Right renal cortex interstitium (tissue), 3 donors: ENCODE data around the gene MKS1. TPM values are rescaled to one million over a fixed set of nuclear protein-coding genes. Genes with fewer than 3 reads are reported as not detected.

ENCODE experiments used
- DNase-seq, 3 donors: peaks; one replicate each; pipeline ENCODE4 v3.0.0-alpha.2; 2013; ENCODE audit warnings: low read depth in 3 of 3, low spot score in 2 of 3
- polyA plus RNA-seq, 3 donors: library from polyadenylated mRNA; unstranded; fragments of 120-200 nt; gene quantifications; one replicate each; pipeline ENCODE4 v1.2.1, GENCODE V29; 2013; ENCODE audit not compliant: insufficient read length in 3 of 3

MKS1 gene
- polyA plus RNA-seq, 3 donors: 35.4 to 46.0 (median 39.5) TPM

DNA sequence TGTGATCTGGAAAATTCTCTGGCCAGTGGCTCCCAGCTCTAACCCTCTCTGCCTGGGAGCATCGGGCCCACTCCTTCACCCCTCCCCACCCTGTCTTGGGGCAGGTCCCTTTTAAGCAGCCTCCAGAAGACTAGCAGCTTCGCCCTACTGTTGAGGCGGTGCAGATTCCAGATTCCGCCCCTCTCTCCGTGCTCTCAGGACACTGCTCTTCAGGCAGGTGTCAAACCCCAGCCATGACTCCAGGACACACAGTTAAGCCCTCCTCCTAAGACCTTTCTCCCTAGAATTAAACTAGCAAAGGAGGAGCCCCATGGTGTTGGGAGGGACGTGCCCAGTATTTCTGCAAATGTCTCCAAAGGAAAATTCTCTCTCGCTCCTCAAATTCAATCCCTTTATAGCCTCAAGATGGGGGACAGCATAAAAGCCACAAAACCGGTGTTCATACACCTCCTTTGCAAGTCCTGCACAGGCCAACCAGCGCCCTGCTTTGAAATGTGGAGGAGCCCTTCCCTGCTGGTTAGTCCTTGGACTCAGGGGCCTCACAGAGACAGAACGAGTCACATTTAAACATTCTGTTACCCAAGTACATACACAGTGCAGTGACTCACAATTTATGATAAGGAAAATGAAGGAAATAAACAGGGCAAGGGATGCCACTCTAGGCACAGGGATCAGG, 26.5 kb upstream of the MKS1 start:
- DNase-seq: no peak

- no peak for DNase-seq
Measured at GRCh38 chr17:58244963-58245362, 25.9 kb upstream of the MKS1 start.

DNA sequence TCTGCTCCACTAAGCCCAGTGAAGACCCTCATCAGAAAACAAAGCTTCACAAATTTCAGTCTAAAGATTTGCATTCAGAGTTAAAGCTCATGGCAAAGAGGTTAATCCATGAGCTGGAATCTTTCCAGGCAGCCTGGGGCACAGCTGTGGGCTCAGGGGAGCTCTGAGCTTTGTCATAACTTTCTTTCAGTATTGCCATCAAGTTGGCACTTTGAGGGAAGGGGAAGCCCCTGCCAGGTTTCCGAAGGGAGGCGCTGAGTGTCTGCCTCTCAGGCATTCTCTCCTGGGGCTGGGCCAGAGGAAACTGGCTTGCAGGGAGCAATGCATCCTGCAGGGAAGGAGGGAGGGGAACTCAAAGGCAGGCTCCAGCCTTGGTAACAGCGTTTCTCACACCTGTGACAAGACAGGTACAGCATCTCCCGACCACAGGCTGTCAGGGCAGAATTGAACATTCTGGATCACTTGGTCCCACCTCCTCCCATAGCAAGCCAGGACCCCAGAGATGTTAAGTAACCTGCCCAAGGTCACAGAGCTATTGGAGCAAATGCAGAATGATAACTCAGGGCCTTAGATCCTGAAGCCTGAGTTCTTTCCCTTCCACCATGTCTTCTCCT, 23.2 kb upstream of the MKS1 start:
- DNase-seq: no peak

DNA sequence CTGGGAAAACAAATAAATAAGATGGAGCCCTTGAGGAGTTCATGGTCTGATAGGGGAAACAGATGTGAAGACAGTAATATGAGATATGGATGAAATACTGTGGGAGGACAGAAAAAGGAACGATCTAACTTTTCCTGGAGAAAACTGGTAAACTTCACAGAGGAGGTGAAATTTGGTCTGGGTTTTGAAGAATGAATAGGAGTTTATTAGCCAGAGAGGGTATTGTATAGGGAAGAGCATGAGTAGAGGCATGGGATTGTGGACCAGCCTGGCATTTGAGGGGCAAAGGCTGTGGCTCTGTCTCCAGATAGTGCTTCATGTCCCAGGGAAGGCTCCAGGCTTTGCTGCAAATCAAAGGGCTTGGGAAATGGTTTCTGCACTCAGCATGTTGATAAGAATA, 20.9 kb upstream of the MKS1 start:
- DNase-seq: no peak

GRCh38 chr17:58238147-58238634, 19.1 kb upstream of the MKS1 start, which contains the start of gene LPO:
Gene LPO, plus strand, starts transcription at chr17:58238584. Its CDS starts 4,396 bp downstream, at chr17:58242980.
- no peak for DNase-seq

DNA sequence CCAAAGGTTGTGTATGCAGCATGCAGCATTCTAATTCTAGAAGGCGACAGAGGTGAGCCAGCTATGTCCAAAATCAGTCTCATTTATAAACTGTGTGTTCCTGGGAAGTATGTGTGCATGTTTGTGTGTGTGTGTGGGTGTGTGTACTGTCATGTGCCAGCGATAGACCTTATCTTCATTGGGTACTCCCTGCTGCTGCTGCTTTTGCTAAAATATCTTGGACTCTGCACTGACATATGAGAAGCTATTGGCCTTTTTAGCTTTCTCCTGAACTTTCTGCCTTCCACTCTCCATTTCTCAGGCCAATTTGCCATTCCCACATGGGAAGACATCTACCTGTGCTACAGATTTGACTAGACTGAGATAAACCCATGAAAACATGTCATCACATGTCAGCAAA, 17.3 kb upstream of the MKS1 start:
- DNase-seq: no peak

DNA sequence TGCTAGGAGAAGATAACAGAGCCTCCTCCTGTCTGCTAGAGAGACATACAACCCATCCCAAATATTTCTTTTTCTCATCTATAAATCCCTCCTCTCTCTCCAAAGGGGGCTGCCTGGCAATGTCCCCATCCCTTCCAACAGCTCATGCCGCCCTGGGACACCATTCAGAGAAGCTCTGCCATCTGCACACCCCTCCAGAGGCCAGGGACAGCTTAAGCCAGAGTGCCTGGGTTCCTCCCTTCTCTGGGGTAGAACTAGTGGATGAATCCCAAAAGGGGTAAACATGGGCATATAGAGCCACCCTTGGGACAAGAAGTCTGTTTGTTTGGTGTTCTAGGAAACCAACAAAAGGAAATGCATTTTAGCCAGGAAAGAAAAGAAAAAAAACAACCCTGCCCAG, 16.8 kb upstream of the MKS1 start:
- no peak for DNase-seq

DNA sequence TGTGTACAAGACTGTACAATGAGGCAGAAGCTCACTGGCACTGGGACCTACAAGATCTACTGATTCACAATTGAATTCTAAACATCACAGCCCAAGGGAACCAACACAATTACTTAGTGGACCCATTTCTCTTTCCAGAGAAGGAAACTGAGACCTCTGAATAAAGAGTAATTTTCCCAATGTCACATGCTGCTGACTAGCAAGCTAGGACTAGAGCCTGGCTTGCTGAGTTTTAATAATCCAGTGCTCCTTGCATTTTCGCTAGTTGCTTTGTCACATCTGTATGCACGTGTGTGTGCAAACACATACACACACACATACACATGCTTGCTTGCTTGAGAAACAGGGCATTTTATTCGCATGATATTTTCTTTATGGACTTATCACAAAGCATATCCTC, 15.5 kb upstream of the MKS1 start:
- DNase-seq: no peak

GRCh38 chr17:58233543-58233942, 14.5 kb upstream of the MKS1 start:
- no peak for DNase-seq

DNA sequence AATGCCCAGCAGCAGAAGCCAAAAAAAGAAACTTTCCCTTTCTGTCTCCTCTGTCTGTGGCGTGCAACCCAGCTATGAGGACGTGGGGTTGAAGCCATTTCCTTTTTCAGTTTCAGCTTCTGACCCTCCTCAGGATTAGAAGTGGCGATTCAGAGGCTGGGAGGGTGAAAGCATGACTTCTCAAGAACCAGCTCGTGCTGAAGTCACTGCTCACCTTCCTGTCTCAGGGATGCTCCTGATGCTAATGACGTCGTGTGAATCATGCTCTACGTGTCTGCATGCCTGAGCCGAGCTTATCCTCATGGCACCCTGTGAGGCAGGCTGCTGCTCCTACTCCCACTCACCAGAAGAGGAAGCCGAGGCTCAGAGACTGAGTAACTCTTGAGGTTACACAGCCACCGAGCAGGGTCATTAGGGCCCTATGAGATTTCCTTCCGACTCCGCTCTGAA, 13.7 kb upstream of the MKS1 start:
- DNase-seq: no peak

DNA sequence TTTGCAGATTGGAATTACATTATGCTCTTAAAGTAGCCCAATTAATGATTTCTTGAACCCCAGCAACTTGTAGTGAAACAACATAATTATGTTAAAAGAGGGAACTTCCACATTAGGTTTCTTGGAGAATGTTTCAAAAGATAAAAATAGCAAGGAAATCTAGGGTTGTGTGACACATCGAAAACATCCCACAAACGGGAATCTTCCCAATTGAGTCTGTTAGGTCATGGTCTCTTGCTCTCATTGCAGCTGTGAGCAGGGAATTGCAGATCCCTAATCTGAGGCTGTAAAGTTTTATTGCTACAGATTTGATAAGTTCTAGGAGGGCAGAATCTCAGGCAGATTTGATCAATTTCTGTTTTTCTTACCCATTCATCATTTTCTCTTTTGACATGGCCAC, 12.6 kb upstream of the MKS1 start:
- DNase-seq: no peak

DNA sequence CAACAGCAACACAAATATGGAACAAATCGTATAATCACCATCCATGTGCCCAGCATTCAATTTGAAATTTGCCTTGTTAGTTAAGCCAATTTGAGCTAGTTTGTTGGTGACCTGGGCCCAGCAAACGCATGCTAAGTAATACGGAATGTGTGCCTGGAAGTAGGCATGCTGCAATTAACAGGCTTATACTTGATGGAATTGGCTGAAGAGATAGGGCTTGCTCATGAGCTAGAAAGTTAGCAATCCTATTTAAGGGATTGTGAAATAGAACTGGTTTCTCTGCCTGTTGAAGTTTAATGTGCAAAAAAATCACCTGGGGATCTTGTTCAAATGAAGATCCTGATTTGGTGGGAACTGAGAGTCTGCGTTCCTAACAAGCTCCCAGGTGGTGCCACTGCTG, 10.8 kb upstream of the MKS1 start:
- no peak for DNase-seq

DNA sequence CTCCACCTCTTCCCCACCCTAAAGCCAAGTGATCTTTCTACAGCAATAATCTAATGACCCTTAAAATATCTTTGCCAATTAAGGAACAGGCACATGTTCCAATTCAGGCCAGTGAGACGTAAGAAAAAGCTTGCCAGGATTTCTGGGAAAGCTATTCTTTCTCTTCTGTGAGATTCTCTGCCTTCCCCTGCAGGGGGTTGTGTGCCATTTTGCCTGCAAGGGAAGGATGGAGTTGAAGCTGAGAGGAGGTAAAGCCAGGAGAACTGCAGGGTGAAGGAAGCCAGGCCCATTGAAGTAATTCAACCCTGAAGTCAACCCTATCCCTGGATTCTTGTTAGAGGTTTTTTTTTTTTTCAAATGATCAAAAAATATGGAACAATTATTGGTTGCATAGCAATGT, 10.3 kb upstream of the MKS1 start:
- no peak for DNase-seq

DNA sequence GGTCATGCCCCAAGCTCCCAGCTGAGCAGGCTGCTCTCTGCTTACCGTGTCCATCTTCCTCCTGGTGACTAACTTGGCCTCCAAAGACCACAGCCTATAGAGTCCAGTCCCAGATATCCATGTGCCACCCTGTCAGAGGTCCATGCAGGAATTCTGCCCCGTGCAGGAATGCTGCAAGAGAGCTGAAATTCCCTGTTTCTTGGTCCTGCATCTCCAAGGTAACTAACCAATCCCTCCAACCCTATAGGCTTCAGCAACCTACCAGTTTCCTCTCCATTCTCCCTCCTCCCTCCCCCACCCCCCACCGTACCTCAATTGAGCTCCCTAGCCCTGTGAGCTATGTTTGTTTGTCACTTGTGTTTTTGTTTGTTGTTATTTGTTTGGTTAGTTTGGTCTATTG, 9.6 kb upstream of the MKS1 start:
- no peak for DNase-seq

DNA sequence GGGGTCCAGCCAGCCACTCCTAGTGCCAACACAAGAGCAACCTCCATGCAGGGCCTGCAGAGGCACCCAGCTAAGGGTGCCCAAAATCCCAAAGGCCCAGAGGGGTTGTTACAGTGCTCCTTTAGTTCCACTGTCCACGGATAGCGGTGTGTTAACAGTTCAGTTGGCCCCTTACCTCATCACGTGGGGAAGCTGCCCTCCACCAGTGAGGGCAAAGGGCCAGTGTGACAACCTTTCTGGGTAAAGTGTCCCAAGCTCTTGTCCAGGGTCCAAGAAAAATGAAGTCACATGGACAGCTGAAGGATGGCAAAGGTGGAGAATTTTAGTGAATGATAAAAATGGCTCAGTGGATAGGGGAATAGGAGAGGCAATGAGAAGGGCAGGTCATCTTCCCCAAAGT, 8.7 kb upstream of the MKS1 start:
- no peak for DNase-seq

GRCh38 chr17:58224315-58224714, 5.3 kb upstream of the MKS1 start:
- no peak for DNase-seq

DNA sequence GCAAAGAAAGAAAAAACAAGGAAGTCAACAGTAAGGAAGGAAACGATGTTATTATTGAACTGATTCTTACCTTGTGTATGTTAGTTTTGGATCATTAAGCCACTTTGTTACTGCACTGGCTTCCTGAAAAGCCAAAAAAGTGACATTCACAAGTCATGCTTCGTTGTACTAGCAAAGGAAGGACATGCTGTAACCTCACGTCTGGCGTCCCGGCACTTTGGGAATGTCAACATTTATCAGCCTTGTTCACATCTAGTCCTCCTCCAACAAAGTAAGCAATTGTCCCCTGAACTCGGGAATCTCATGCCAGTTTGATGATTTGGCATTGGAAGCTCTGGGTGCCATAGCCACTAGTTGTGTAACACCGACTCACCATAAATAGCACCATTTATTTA, 731 bp upstream of the MKS1 start:
- no peak for DNase-seq

DNA sequence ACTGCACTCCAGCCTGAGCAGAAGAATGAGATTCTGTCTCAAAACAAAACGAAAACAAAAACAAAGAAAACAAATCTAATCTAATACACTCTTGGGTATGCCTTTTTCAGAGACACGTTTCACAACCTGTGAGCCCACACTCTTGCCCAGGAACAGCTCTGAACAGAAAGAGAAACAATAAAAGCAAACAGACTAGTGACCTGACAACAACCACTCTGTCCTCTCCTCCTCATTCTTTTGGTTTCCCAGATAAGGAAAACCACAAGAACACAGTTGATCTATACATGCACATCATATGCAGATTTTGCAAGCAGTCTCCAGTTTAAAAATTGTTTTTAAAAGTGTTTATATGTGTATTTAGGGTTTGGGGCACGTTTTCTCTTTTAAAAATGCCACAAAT, 1.3 kb downstream of the MKS1 start:
- DNase-seq: no peak

- DNase-seq: no peak
Measured at GRCh38 chr17:58215685-58216084, 3.4 kb downstream of the MKS1 start.

- no peak for DNase-seq
Measured at GRCh38 chr17:58210922-58211321, 8.1 kb downstream of the MKS1 start.

- no peak for DNase-seq
Measured at GRCh38 chr17:58208344-58208743, 10.7 kb downstream of the MKS1 start.

DNA sequence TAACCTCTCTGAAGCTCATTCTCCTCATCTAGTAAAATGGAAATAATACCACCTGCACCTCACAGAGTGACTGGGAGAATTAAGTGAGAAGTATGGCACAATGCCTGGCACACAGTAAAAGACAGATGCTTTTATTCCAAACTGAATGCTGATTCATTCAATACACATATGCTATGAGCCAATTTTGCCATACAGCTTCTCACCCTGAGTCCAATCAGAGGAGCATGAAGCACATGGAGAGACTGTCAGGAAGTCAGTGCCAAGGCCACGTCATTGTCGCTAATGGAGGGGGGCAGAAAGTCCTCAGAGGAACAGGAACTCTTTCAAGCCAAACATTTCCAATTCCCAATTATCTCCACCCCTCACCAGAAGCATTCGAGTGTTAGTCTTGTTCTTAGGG, 11.6 kb downstream of the MKS1 start:
- no peak for DNase-seq

- no peak for DNase-seq
Measured at GRCh38 chr17:58205936-58206335, 13.1 kb downstream of the MKS1 start.
